GM12801 (cell line): ENCODE results near the gene ATP6V1G1.

Experiments used
- TF ChIP-seq, protein P1 (sequence below): IDR thresholded peaks from one replicate; pipeline ENCODE4 v1.5.1; 2011; ENCODE audit warnings: control low read depth; ENCODE audit not compliant: insufficient read length; ENCODE audit errors: extremely low read depth

The ATP6V1G1 gene

DNA sequence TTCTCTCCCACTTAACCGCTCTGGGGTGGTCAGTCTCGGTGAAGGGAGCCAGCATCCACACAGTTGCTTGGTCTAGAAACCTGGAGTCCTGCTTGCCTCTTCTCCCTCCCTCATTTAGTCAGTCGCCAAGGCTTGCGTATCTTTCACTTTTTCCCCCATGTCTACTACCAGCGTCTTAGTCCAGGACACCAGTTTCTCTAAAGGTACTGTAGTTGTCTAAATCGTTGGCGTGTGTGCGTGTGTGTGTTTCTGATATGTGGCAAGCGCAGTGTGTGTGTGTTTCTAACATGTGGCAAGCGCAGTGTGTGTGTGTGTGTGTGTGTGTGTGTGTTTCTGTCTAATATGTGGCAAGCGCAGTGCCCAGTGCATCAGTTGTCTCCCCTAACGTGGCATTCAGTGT lies 641 bp downstream of the ATP6V1G1 start:
- TF ChIP-seq, protein P1, sequence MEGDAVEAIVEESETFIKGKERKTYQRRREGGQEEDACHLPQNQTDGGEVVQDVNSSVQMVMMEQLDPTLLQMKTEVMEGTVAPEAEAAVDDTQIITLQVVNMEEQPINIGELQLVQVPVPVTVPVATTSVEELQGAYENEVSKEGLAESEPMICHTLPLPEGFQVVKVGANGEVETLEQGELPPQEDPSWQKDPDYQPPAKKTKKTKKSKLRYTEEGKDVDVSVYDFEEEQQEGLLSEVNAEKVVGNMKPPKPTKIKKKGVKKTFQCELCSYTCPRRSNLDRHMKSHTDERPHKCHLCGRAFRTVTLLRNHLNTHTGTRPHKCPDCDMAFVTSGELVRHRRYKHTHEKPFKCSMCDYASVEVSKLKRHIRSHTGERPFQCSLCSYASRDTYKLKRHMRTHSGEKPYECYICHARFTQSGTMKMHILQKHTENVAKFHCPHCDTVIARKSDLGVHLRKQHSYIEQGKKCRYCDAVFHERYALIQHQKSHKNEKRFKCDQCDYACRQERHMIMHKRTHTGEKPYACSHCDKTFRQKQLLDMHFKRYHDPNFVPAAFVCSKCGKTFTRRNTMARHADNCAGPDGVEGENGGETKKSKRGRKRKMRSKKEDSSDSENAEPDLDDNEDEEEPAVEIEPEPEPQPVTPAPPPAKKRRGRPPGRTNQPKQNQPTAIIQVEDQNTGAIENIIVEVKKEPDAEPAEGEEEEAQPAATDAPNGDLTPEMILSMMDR, result no peak

- TF ChIP-seq, protein P1, result no peak
These were observed 1.3 kb downstream of the ATP6V1G1 start for GRCh38 chr9:114588651-114589526.

DNA sequence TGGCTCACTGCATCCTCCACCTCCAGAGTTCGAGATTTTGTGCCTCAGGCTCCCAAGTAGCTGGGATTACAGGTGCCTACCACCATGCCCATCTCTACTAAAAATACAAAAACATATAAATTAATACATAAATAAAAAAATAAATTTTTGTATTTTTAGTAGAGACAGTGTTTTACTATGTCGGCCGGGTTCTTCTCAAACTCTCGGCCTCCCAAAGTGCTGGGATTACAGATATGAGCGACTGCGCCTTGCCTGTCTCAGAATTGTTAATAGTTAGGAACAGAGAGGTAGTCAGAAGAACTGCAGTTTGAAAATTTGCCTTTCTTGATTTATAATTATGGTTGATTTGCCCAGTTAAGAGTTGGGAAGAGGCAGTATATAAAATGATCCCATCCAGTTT lies 2.8 kb downstream of the ATP6V1G1 start:
- TF ChIP-seq, protein P1, result no peak

- TF ChIP-seq, protein P1, result no peak
These were observed 3.8 kb downstream of the ATP6V1G1 start for GRCh38 chr9:114591291-114591787.

DNA sequence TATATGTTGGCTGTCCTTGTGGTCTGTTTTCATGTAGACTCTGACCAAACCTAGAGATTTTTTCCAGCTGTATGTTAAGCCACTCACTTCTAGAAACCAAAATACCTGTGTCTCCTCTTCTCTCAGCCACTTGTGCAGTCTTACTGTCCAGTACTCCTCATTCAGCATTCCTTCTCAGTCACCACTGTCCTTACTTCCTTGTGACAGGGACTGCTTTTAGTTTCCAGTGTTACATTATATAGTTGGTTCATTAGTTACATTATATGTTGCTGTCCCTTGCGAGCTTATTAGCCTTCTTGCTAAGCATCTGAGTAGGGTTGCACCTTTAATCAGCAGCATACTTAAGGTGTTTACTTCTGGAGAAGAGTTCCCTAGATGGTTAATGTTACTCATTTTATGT lies 4.3 kb downstream of the ATP6V1G1 start:
- TF ChIP-seq, protein P1, result no peak

- TF ChIP-seq, protein P1, result no peak
These were observed 4.8 kb downstream of the ATP6V1G1 start for GRCh38 chr9:114592356-114592755.

DNA sequence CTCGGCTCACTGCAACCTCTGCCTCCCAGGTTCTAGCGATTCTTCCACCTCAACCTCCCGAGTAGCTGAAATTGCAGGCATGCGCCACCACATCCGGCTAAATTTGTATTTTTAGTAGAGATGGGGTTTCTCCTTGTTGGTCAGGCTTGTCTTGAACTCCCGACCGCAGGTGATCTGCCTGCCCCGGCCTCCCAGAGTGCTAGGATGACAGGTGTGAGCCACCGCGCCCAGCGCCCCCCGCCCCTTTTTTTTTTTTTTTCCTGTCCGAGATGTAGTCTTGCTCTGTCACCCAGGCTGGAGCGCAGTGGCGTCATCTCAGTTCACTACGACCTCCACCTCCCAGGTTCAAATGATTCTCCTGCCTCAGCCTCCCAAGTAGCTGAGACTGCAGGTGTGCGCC lies 6.6 kb downstream of the ATP6V1G1 start:
- TF ChIP-seq, protein P1, result no peak
